OCI-LY7 (cell line): ENCODE measurements around the gene FANCG. TPM values are rescaled to one million over a fixed set of nuclear protein-coding genes. Genes with fewer than 3 reads are reported as not detected.

Source experiments
- BruUV-seq: library from RNA; stranded (reverse); fragments of 400-500 nt; replicated peaks from 2 replicates; lab custom pipeline; 2021; lab: Mats Ljungman, UMichigan
- CTCF ChIA-PET: fragments of 300-600 bp; sonication (Branson Sonifier 250); formaldehyde crosslinking; loops from one replicate; lab custom pipeline; 2022; ENCODE audit warnings: antibody characterized with exemption; ENCODE audit not compliant: unreplicated experiment; lab: Charles Lee
- POLR2A ChIA-PET: fragments of 300-600 bp; sonication (Branson Sonifier 250); formaldehyde crosslinking; loops from one replicate; lab custom pipeline; 2022; ENCODE audit warnings: antibody characterized with exemption; lab: Charles Lee
- DNase-seq: peaks from one replicate; pipeline ENCODE4 v3.0.0-alpha.2; 2015; ENCODE audit warnings: low spot score
- H2AFZ ChIP-seq: fragments of 200-600 bp; sonication (generic), shearing (Covaris generic); 2 replicates; pipeline ENCODE4 v1.6.1; 2014; ENCODE audit warnings: mild to moderate bottlenecking, antibody characterized with exemption, low read length, moderate library complexity
- H3K27ac ChIP-seq: fragments of 200-600 bp; sonication (generic); 2 replicates; pipeline ENCODE4 v1.5.1; 2014; ENCODE audit warnings: mixed run types, low read depth, mild to moderate bottlenecking, moderate library complexity, low read length, inconsistent platforms; ENCODE audit not compliant: poor library complexity, severe bottlenecking
- H3K36me3 ChIP-seq: fragments of 200-600 bp; sonication (generic); 2 replicates; pipeline ENCODE4 v1.6.1; 2014; ENCODE audit warnings: mild to moderate bottlenecking, antibody characterized with exemption, low read length, moderate library complexity, mixed read lengths; ENCODE audit not compliant: insufficient read depth
- H3K4me1 ChIP-seq: fragments of 200-600 bp; sonication (generic); 2 replicates; pipeline ENCODE4 v1.5.1; 2014; ENCODE audit warnings: mild to moderate bottlenecking, low read length; ENCODE audit not compliant: insufficient read depth, poor library complexity, severe bottlenecking
- H3K4me2 ChIP-seq: fragments of 200-600 bp; sonication (generic); 2 replicates; pipeline ENCODE4 v1.6.1; 2014; ENCODE audit warnings: mild to moderate bottlenecking, low read length
- H3K4me3 ChIP-seq: fragments of 200-600 bp; sonication (generic); 2 replicates; pipeline ENCODE4 v1.5.1; 2014; ENCODE audit warnings: mild to moderate bottlenecking, low read depth, low read length; ENCODE audit not compliant: poor library complexity, severe bottlenecking
- H3K79me2 ChIP-seq: fragments of 200-600 bp; sonication (generic); 2 replicates; pipeline ENCODE4 v1.6.1; 2016; ENCODE audit warnings: low read depth, mild to moderate bottlenecking, low read length, moderate library complexity, mixed read lengths; ENCODE audit not compliant: insufficient read depth
- H3K9me2 ChIP-seq: fragments of 200-600 bp; sonication (generic); 2 replicates; pipeline ENCODE4 v1.6.1; 2016; ENCODE audit warnings: mild to moderate bottlenecking, low read length, mixed read lengths; ENCODE audit not compliant: insufficient read depth
- H3K9me3 ChIP-seq: fragments of 200-600 bp; sonication (generic); 2 replicates; pipeline ENCODE4 v1.6.1; 2014; ENCODE audit warnings: mild to moderate bottlenecking, mixed run types, low read length, mixed read lengths
- H4K20me1 ChIP-seq: fragments of 200-600 bp; sonication (generic); 2 replicates; pipeline ENCODE4 v1.6.1; 2014; ENCODE audit warnings: mild to moderate bottlenecking, antibody characterized with exemption, low read length, moderate library complexity, mixed read lengths; ENCODE audit not compliant: insufficient read depth
- CTCF ChIP-seq: fragments of 200-600 bp; sonication (generic); conservative IDR thresholded peaks from 2 replicates; pipeline ENCODE4 v1.5.1; 2014; ENCODE audit warnings: mild to moderate bottlenecking, antibody characterized with exemption, low read length, moderate library complexity, mixed read lengths
- EZH2phosphoT487 ChIP-seq: fragments of 200-600 bp; sonication (generic); IDR thresholded peaks from 2 replicates; pipeline ENCODE4 v1.6.1; 2018; ENCODE audit warnings: low read depth, borderline replicate concordance, mild to moderate bottlenecking, mixed run types, antibody characterized with exemption, low read length, moderate library complexity, mixed read lengths
- intact Hi-C: fragments of 100-400 bp; cut with micrococcal nuclease; formaldehyde crosslinking; loops from one replicate; pipeline ENCODE4 v1.10.0; 2022; ENCODE audit not compliant: unreplicated experiment
- total RNA-seq, 2 experiments: library from RNA; depleted of rRNA in 1 of 2; stranded (reverse); fragments of >200 nt in 1 of 2; shearing (Covaris generic) in 1 of 2; gene quantifications; 2 replicates each; pipeline ENCODE4 v1.2.3, GENCODE V29; 2014 to 2022

Gene FANCG
- total RNA-seq, 2 experiments from 2014 or later: 85.1 to 121 TPM

DNA sequence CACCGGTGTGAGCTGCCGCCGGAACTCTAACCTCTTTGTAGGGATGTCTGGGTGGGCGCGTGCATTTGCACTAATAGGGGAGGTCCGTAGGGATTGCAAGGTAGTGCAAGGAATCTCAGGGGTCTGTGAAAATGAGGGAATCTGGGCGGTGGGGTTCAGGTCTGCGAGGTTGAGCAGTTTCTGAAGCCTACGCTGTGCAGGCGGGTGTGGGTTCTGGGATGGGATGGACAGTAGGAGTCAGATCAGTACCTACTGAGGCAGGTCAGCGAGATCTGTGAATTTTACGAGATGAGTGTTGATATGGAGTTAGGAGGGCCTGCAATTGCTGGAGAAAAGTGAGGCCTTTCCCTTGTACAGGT, 36.8 kb upstream of the FANCG start:
- no peaks in the 10 kb centered on the region for H3K9me3 ChIP-seq
- no peaks in the 10 kb centered on the region for H3K79me2 ChIP-seq
- TF ChIP-seq CTCF (no peak), EZH2phosphoT487 (no peak)
- H3K4me3 ChIP-seq: peak overlapping the region; percentile 74
- H2AFZ ChIP-seq: peak overlapping the region; percentile 82
- CTCF ChIA-PET: no interaction called here
- no peaks in the 10 kb centered on the region for H3K9me2 ChIP-seq
- POLR2A ChIA-PET: interaction anchor here (1.0 to 1.2 kb wide), 2 partner anchors 13 to 141 kb away, joined by 4 to 5 read pairs; partner anchors contain the start of gene STOML2
- H3K4me1 ChIP-seq: peaks cover 35% of the 10 kb centered on the region
- intact Hi-C loops: loop anchor here (1.0 to 5.0 kb wide), 7 partner anchors 46 to 501 kb away; partner anchors contain the start of genes CD72, DNAJB5 and UNC13B
- H3K4me2 ChIP-seq: peak overlapping the region; percentile 96
- no peak for DNase-seq
- no TSS peak for BruUV-seq
- no peaks in the 10 kb centered on the region for H3K36me3 ChIP-seq
- peak overlapping the region; percentile 73 for H3K27ac ChIP-seq
- no peaks in the 10 kb centered on the region for H4K20me1 ChIP-seq

DNA sequence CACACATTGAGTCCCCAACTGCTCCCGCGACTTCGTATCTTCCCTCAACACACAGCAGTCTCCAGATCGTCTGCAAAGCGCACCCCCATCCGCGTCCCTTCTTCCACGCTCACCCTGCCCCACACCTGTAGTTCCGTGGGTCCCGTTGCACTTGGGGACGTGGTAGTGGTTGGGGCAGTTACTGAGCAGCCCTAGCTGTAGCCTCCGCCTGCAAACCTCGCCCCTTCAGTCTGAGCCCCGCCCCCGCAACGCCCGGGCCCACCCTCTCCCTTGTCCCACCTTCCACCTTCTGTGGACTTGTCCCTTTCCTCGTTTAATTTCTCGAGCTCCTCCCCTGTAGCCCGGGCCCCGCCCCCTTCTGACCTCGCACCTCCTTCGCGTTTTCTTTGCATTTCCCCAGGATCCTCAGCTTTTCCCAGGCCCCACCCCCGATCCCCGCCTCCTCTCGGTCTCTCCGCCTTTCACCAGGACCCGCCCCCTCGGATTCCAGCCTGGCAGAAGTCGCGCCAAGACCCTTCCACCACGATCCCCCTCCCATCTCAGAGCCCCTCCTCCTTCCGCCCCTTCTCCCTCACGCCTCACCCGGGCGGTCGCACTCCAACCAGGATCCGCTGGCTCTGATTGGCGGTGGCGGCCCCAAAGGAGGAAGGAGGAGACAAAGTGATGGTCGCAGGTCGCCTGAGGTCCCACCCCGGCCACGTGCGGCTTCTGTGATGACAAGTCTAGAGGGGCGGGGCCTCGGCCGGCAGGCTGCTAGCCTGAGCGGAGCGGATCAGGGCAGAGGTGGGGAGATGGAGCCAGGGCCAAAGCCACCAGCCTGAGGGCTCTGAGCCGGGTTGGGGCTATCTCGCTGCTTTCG, 36.2 kb upstream of the FANCG start, which contains the start of gene ATOSB:
Gene ATOSB (minus strand): TSS at position 183 of the 859 bp plus-strand sequence. CDS start 7,588 bp downstream, outside the sequence.
- no TSS peak for BruUV-seq
- DNase-seq: peak; percentile 95
- H3K4me2 ChIP-seq: peak within 1 kb of the TSS; percentile 96
- no peaks in the 10 kb centered on the region for H3K9me2 ChIP-seq
- no peaks in the 10 kb centered on the region for H4K20me1 ChIP-seq
- TF ChIP-seq EZH2phosphoT487: no peak
- TF ChIP-seq CTCF: no peak
- H3K27ac ChIP-seq: peak within 1 kb of the TSS; percentile 73
- peak within 1 kb of the TSS; percentile 74 for H3K4me3 ChIP-seq
- POLR2A ChIA-PET: interaction anchor here (1.0 to 1.2 kb wide), 3 partner anchors 12 to 141 kb away, joined by 3 to 5 read pairs (median 4); partner anchors contain the start of gene STOML2
- peak within 1 kb of the TSS; percentile 82 for H2AFZ ChIP-seq
- H3K9me3 ChIP-seq: no peaks in the 10 kb centered on the region
- no peaks in the 10 kb centered on the region for H3K79me2 ChIP-seq
- peaks cover 38% of the 10 kb centered on the region for H3K4me1 ChIP-seq
- H3K36me3 ChIP-seq: no peaks in the 10 kb centered on the region
- CTCF ChIA-PET: interaction anchor here (0.6 to 1.0 kb wide), 3 partner anchors 19 to 438 kb away, joined by 3 to 8 read pairs (median 3); partner anchors contain the start of gene PIGO
- intact Hi-C loops: loop anchor here (1.0 to 5.0 kb wide), 7 partner anchors 46 to 501 kb away; partner anchors contain the start of genes CD72, DNAJB5 and UNC13B
